Type B pancreatic cell (in vitro differentiated cells): ENCODE results near the gene SPRYD4. TPM values are rescaled to one million over a fixed set of nuclear protein-coding genes. Genes with fewer than 3 reads are reported as not detected.

ENCODE experiments used
- DNase-seq: peaks from one replicate; pipeline ENCODE4 v3.0.0; 2021; ENCODE audit warnings: mixed read lengths; ENCODE audit not compliant: unreplicated experiment; ENCODE audit errors: extremely low spot score
- H3K27ac Mint-ChIP-seq: 2 replicates; pipeline ENCODE4 v1.8.0; 2021; ENCODE audit warnings: mild to moderate bottlenecking, mixed read lengths
- H3K27me3 Mint-ChIP-seq: 2 replicates; pipeline ENCODE4 v1.8.0; 2021; ENCODE audit warnings: mixed read lengths
- H3K36me3 Mint-ChIP-seq: 2 replicates; pipeline ENCODE4 v1.8.0; 2021; ENCODE audit warnings: mixed read lengths
- H3K4me1 Mint-ChIP-seq: one replicate; pipeline ENCODE4 v1.8.0; 2021; ENCODE audit warnings: mixed read lengths; ENCODE audit not compliant: unreplicated experiment
- H3K4me3 Mint-ChIP-seq: 2 replicates; pipeline ENCODE4 v1.8.0; 2021; ENCODE audit warnings: mild to moderate bottlenecking, mixed read lengths
- H3K9me3 Mint-ChIP-seq: 2 replicates; pipeline ENCODE4 v1.8.0; 2021; ENCODE audit warnings: mixed read lengths
- CTCF ChIP-seq: fragments of 200-600 bp; sonication (generic); conservative IDR thresholded peaks from 2 replicates; pipeline ENCODE4 v1.5.0; 2021; ENCODE audit warnings: antibody characterized with exemption, mild to moderate bottlenecking
- total RNA-seq: library from RNA; stranded (reverse); gene quantifications from 2 replicates; pipeline ENCODE4 v1.2.1, GENCODE V29; 2021; ENCODE audit warnings: low replicate concordance

SPRYD4 gene
- total RNA-seq, 1 donor from 2014 or later, result 4.8 TPM

- Mint-ChIP-seq H3K4me1 (peaks cover 10% of the 10 kb centered on the region), H3K27me3 (no peaks in the 10 kb centered on the region), H3K4me3 (no peak overlapping the region), H3K36me3 (no peaks in the 10 kb centered on the region), H3K9me3 (no peaks in the 10 kb centered on the region), H3K27ac (no peak overlapping the region)
- DNase-seq, result no peak
- no peak for TF ChIP-seq CTCF
Observed at GRCh38 chr12:56462565-56462964, 5.8 kb upstream of the SPRYD4 start.

GRCh38 chr12:56469007-56469930 lies 891 bp downstream of the SPRYD4 start:
- H3K36me3 Mint-ChIP-seq, result no peaks in the 10 kb centered on the region
- DNase-seq, result no peak
- no peak for TF ChIP-seq CTCF
- H3K4me1 Mint-ChIP-seq, result peaks cover 19% of the 10 kb centered on the region
- H3K9me3 Mint-ChIP-seq, result no peaks in the 10 kb centered on the region
- H3K27ac Mint-ChIP-seq, result peak overlapping the region; percentile 97
- H3K4me3 Mint-ChIP-seq, result peak overlapping the region; percentile 97
- H3K27me3 Mint-ChIP-seq, result no peaks in the 10 kb centered on the region

- no peaks in the 10 kb centered on the region for H3K36me3 Mint-ChIP-seq
- no peaks in the 10 kb centered on the region for H3K27me3 Mint-ChIP-seq
- TF ChIP-seq CTCF, result no peak
- H3K4me3 Mint-ChIP-seq, result no peak overlapping the region
- peaks cover 6% of the 10 kb centered on the region for H3K4me1 Mint-ChIP-seq
- no peak for DNase-seq
- no peak overlapping the region for H3K27ac Mint-ChIP-seq
- H3K9me3 Mint-ChIP-seq, result no peaks in the 10 kb centered on the region
Observed at GRCh38 chr12:56474389-56474788, 6.0 kb downstream of the SPRYD4 start.

GRCh38 chr12:56476143-56476542 lies 7.8 kb downstream of the SPRYD4 start:
- H3K4me3 Mint-ChIP-seq, result no peak overlapping the region
- no peaks in the 10 kb centered on the region for H3K36me3 Mint-ChIP-seq
- H3K9me3 Mint-ChIP-seq, result no peaks in the 10 kb centered on the region
- no peaks in the 10 kb centered on the region for H3K27me3 Mint-ChIP-seq
- DNase-seq, result no peak
- no peak for TF ChIP-seq CTCF
- no peak overlapping the region for H3K27ac Mint-ChIP-seq
- no peaks in the 10 kb centered on the region for H3K4me1 Mint-ChIP-seq

GRCh38 chr12:56476972-56477432 lies 8.6 kb downstream of the SPRYD4 start:
- no peak for DNase-seq
- H3K27me3 Mint-ChIP-seq, result no peaks in the 10 kb centered on the region
- H3K36me3 Mint-ChIP-seq, result no peaks in the 10 kb centered on the region
- H3K27ac Mint-ChIP-seq, result no peak overlapping the region
- TF ChIP-seq CTCF, result no peak
- no peaks in the 10 kb centered on the region for H3K4me1 Mint-ChIP-seq
- no peaks in the 10 kb centered on the region for H3K9me3 Mint-ChIP-seq
- no peak overlapping the region for H3K4me3 Mint-ChIP-seq
